WERI-Rb-1 (cell line): ENCODE measurements around the gene IQCB1.

Experiments
- DNase-seq: peaks from one replicate; pipeline ENCODE4 v3.0.0-alpha.2; 2020
- H3K27ac ChIP-seq: fragments of 250-450 bp; sonication (Bioruptor Pico); 2 replicates; pipeline ENCODE4 v1.5.1; 2020; ENCODE audit warnings: mild to moderate bottlenecking, moderate library complexity
- H3K27me3 ChIP-seq: fragments of 250-450 bp; sonication (Bioruptor Pico); 2 replicates; pipeline ENCODE4 v1.5.1; 2021; ENCODE audit warnings: mild to moderate bottlenecking, low read depth, moderate library complexity; ENCODE audit not compliant: insufficient read depth, severe bottlenecking
- H3K36me3 ChIP-seq: fragments of 250-450 bp; sonication (Bioruptor Pico); 2 replicates; pipeline ENCODE4 v1.5.1; 2020; ENCODE audit warnings: mild to moderate bottlenecking, moderate library complexity
- H3K4me3 ChIP-seq: 2 replicates; pipeline ENCODE4 v1.5.1; 2011; ENCODE audit warnings: low read depth, mild to moderate bottlenecking, control low read depth, low read length
- H3K9me3 ChIP-seq: fragments of 250-450 bp; sonication (Bioruptor Pico); 2 replicates; pipeline ENCODE4 v1.5.1; 2021; ENCODE audit warnings: mild to moderate bottlenecking, moderate library complexity; ENCODE audit not compliant: severe bottlenecking
- TF ChIP-seq, protein P1 (sequence below): IDR thresholded peaks from 2 replicates; pipeline ENCODE4 v1.5.1; 2011; ENCODE audit warnings: low read depth, mild to moderate bottlenecking, control low read depth, inconsistent platforms, low read length

IQCB1 gene

DNA sequence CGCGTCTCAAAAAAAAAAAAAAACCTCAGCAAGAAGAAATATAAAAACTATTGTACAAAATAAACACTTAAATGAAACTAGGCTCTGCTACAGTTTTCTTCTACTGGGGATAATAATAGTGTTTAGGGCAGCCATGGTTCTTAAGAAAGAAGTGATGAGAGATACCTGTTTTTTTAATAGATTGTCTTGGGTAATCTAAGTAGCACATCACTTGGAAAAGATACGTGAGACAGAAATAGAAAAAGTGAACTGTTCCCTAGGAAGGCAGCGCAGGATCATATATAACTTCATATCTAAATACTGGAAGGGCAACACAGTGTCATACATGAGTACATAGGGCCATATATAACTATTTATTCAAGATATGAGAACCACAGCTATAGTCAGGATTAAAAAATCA lies 97.2 kb downstream of the IQCB1 start:
- Histone ChIP-seq H3K27me3 (no peaks in the 10 kb centered on the region), H3K9me3 (peaks cover 3% of the 10 kb centered on the region), H3K27ac (no peak overlapping the region), H3K4me3 (no peak overlapping the region), H3K36me3 (peaks cover 2% of the 10 kb centered on the region)
- TF ChIP-seq, protein P1, sequence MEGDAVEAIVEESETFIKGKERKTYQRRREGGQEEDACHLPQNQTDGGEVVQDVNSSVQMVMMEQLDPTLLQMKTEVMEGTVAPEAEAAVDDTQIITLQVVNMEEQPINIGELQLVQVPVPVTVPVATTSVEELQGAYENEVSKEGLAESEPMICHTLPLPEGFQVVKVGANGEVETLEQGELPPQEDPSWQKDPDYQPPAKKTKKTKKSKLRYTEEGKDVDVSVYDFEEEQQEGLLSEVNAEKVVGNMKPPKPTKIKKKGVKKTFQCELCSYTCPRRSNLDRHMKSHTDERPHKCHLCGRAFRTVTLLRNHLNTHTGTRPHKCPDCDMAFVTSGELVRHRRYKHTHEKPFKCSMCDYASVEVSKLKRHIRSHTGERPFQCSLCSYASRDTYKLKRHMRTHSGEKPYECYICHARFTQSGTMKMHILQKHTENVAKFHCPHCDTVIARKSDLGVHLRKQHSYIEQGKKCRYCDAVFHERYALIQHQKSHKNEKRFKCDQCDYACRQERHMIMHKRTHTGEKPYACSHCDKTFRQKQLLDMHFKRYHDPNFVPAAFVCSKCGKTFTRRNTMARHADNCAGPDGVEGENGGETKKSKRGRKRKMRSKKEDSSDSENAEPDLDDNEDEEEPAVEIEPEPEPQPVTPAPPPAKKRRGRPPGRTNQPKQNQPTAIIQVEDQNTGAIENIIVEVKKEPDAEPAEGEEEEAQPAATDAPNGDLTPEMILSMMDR, result no peak
- no peak for DNase-seq

DNA sequence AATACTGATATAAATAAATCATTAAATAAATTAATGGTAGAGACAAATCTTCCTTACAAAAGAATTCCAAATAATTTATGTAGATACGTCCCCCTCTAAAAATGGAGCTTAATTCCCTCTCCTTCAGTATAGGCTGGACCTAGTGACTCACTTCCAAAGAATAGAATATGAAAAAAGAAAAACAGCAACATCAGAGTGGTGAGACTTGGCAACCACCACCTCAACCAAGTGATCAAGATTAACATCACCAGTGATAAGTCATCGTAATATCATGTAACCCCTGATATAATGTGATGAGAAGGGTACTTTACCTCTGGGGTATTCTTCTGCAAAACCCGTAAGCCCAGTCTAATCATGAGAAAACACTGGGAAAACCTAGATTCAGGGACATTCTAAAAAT lies 98.7 kb downstream of the IQCB1 start:
- Histone ChIP-seq H3K27me3 (no peaks in the 10 kb centered on the region), H3K36me3 (peaks cover 2% of the 10 kb centered on the region), H3K4me3 (no peak overlapping the region), H3K9me3 (no peaks in the 10 kb centered on the region), H3K27ac (no peak overlapping the region)
- DNase-seq, result no peak
- TF ChIP-seq, protein P1, result no peak

DNA sequence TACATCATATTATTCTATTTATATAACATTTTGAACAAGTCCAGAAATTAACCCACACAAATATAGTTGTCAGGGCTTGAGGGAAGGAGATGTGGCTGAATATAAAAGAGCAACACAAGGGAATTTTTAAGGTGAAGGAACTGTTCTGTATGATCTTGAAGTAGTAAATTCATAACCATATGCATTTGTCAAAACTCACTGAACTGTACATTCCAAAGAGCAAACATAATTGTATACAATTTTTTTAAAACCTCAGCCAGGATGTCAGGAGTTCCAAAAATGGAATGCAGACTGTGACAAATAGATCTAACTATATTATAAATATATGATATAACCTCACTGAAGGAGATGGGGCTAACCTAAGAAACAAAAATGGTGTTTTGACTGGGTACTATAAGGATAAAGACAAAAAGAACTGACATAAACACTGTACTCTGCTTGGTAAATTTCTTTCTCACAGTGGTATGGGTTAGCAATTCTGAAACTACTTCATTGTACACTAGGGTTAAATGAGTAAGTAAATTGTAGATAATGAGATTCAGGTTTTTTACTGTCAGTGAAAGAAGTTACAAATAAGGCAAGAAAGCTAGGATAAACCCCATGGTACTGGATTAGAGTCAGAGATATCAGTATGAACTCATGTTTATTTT lies 99.7 kb downstream of the IQCB1 start:
- H3K36me3 ChIP-seq, result peaks cover 2% of the 10 kb centered on the region
- no peak for DNase-seq
- H3K4me3 ChIP-seq, result no peak overlapping the region
- TF ChIP-seq, protein P1, result no peak
- no peaks in the 10 kb centered on the region for H3K9me3 ChIP-seq
- no peaks in the 10 kb centered on the region for H3K27me3 ChIP-seq
- no peak overlapping the region for H3K27ac ChIP-seq

- Histone ChIP-seq H3K36me3 (peaks cover 8% of the 10 kb centered on the region), H3K4me3 (peak overlapping the region; percentile 5; the same call in 1 of the 2 replicates), H3K9me3 (no peaks in the 10 kb centered on the region), H3K27me3 (no peaks in the 10 kb centered on the region), H3K27ac (peak overlapping the region; percentile 74)
- peak; percentile 37 for DNase-seq
- TF ChIP-seq, protein P1, result no peak
Observed at GRCh38 chr3:121730940-121731687, 103.7 kb downstream of the IQCB1 start.

- no peaks in the 10 kb centered on the region for H3K9me3 ChIP-seq
- H3K27me3 ChIP-seq, result no peaks in the 10 kb centered on the region
- H3K4me3 ChIP-seq, result no peak overlapping the region
- DNase-seq, result no peak
- H3K27ac ChIP-seq, result no peak overlapping the region
- H3K36me3 ChIP-seq, result peaks cover 75% of the 10 kb centered on the region
- TF ChIP-seq, protein P1, result no peak
Observed at GRCh38 chr3:121724130-121724529, 110.7 kb downstream of the IQCB1 start.
